ENCODE measurements around the gene ARMS2. TPM values are rescaled to one million over a fixed set of nuclear protein-coding genes. Genes with fewer than 3 reads are reported as not detected.

Gene ARMS2
- total and polyA plus RNA-seq, 2 donors (not counting 1 experiment from before 2014, with no cell fraction given) = not detected

- no peaks in the 10 kb centered on the region for H3K36me3 ChIP-seq (ENCODE audit: control insufficient read depth, insufficient read depth, low read length)
- H3K79me2 ChIP-seq (ENCODE audit: control insufficient read depth, insufficient read depth, low read length) = no peaks in the 10 kb centered on the region
Observed at GRCh38 chr10:122481296-122482056, 27.0 kb downstream of the ARMS2 start.

GRCh38 chr10:122484276-122485060, 30.0 kb downstream of the ARMS2 start:
- H2AFZ ChIP-seq (ENCODE audit: low read length) = no peak overlapping the region
- H3K27me3 ChIP-seq (ENCODE audit: control insufficient read depth, insufficient read depth, low read length) = no peaks in the 10 kb centered on the region
- H3K4me1 ChIP-seq (ENCODE audit: control insufficient read depth, extremely low read depth, insufficient read depth, low read length) = peaks cover 3% of the 10 kb centered on the region
- no peaks in the 10 kb centered on the region for H3K9me3 ChIP-seq (ENCODE audit: control insufficient read depth, insufficient read depth, low read depth, low read length)
- DNase-seq (ENCODE audit: low read depth in 2 of 2) = no peak
- H3K27ac ChIP-seq (ENCODE audit: insufficient read depth, low read length) = no peak overlapping the region
- H3K4me3 ChIP-seq (replicated peaks in 1 of 4; ENCODE audit: control extremely low read depth in 1 of 4, insufficient read depth in 1 of 4, low read depth in 3 of 4, low read length in 4 of 4) = no peak overlapping the region
- no peak for TF ChIP-seq CTCF (conservative IDR thresholded peaks at IDR 0.05 in 1 of 2, IDR thresholded peaks at IDR 0.05 in 1 of 2; ENCODE audit: low read depth in 1 of 2, low read length in 2 of 2)
- TF ChIP-seq EZH2 (IDR thresholded peaks at IDR 0.05; ENCODE audit: low read length, missing control alignments) = no peak
- H3K9ac ChIP-seq (ENCODE audit: insufficient read depth, low read length) = no peak overlapping the region
- H3K79me2 ChIP-seq (ENCODE audit: control insufficient read depth, insufficient read depth, low read length) = no peaks in the 10 kb centered on the region
- H4K20me1 ChIP-seq (ENCODE audit: control insufficient read depth, extremely low read depth, insufficient read depth, low read length) = no peaks in the 10 kb centered on the region
- no peak overlapping the region for H3K4me2 ChIP-seq (ENCODE audit: extremely low read depth, insufficient read depth, low read length)
- no peaks in the 10 kb centered on the region for H3K36me3 ChIP-seq (ENCODE audit: control insufficient read depth, insufficient read depth, low read length)

More at GRCh38 chr10:122481296-122482056, 27.0 kb downstream of the ARMS2 start:
- no peaks in the 10 kb centered on the region for H3K9me3 ChIP-seq (ENCODE audit: control insufficient read depth, insufficient read depth, low read depth, low read length)
- no peak overlapping the region for H3K4me3 ChIP-seq (replicated peaks in 1 of 4; ENCODE audit: control extremely low read depth in 1 of 4, insufficient read depth in 1 of 4, low read depth in 3 of 4, low read length in 4 of 4)
- TF ChIP-seq EZH2 (IDR thresholded peaks at IDR 0.05; ENCODE audit: low read length, missing control alignments) (no peak), CTCF (conservative IDR thresholded peaks at IDR 0.05 in 1 of 2, IDR thresholded peaks at IDR 0.05 in 1 of 2; ENCODE audit: low read depth in 1 of 2, low read length in 2 of 2) (no peak)
- H3K27ac ChIP-seq (ENCODE audit: insufficient read depth, low read length) = no peak overlapping the region
- no peak overlapping the region for H3K9ac ChIP-seq (ENCODE audit: insufficient read depth, low read length)
- H3K4me2 ChIP-seq (ENCODE audit: extremely low read depth, insufficient read depth, low read length) = no peak overlapping the region
- peaks cover 3% of the 10 kb centered on the region for H3K4me1 ChIP-seq (ENCODE audit: control insufficient read depth, extremely low read depth, insufficient read depth, low read length)
- H2AFZ ChIP-seq (ENCODE audit: low read length) = no peak overlapping the region
- DNase-seq (ENCODE audit: low read depth in 2 of 2) = no peak
- H4K20me1 ChIP-seq (ENCODE audit: control insufficient read depth, extremely low read depth, insufficient read depth, low read length) = no peaks in the 10 kb centered on the region
- no peaks in the 10 kb centered on the region for H3K27me3 ChIP-seq (ENCODE audit: control insufficient read depth, insufficient read depth, low read length)

- Histone ChIP-seq H3K27me3 (ENCODE audit: control insufficient read depth, insufficient read depth, low read length) (no peaks in the 10 kb centered on the region), H3K4me2 (ENCODE audit: extremely low read depth, insufficient read depth, low read length) (no peak overlapping the region), H3K27ac (ENCODE audit: insufficient read depth, low read length) (no peak overlapping the region), H3K36me3 (ENCODE audit: control insufficient read depth, insufficient read depth, low read length) (no peaks in the 10 kb centered on the region), H4K20me1 (ENCODE audit: control insufficient read depth, extremely low read depth, insufficient read depth, low read length) (no peaks in the 10 kb centered on the region), H3K9me3 (ENCODE audit: control insufficient read depth, insufficient read depth, low read depth, low read length) (no peaks in the 10 kb centered on the region), H3K4me1 (ENCODE audit: control insufficient read depth, extremely low read depth, insufficient read depth, low read length) (peaks cover 3% of the 10 kb centered on the region), H3K9ac (ENCODE audit: insufficient read depth, low read length) (no peak overlapping the region), H3K79me2 (ENCODE audit: control insufficient read depth, insufficient read depth, low read length) (no peaks in the 10 kb centered on the region), H2AFZ (ENCODE audit: low read length) (no peak overlapping the region), H3K4me3 (replicated peaks in 1 of 4; ENCODE audit: control extremely low read depth in 1 of 4, insufficient read depth in 1 of 4, low read depth in 3 of 4, low read length in 4 of 4) (no peak overlapping the region)
- peak in 1 of 2 donors; percentile 75 for DNase-seq (ENCODE audit: low read depth in 2 of 2)
- TF ChIP-seq CTCF (conservative IDR thresholded peaks at IDR 0.05 in 1 of 2, IDR thresholded peaks at IDR 0.05 in 1 of 2; ENCODE audit: low read depth in 1 of 2, low read length in 2 of 2) (no peak), EZH2 (IDR thresholded peaks at IDR 0.05; ENCODE audit: low read length, missing control alignments) (no peak)
Observed at GRCh38 chr10:122485670-122486069, 31.2 kb downstream of the ARMS2 start.
